HEK293 (cell line): ENCODE results near the gene PLK1.

Source experiments
- CTCF ChIA-PET: fragments of 350-600 bp; formaldehyde crosslinking; extraction: SDS; loops from one replicate; lab custom pipeline; 2021; ENCODE audit warnings: antibody characterized with exemption; lab: Yijun Ruan, JAX
- POLR2A ChIA-PET: fragments of 300-600 bp; formaldehyde crosslinking; extraction: SDS; loops from one replicate; lab custom pipeline; 2020; ENCODE audit warnings: antibody characterized with exemption, inconsistent platforms; lab: Yijun Ruan, JAX
- H3K27ac ChIP-seq: fragments of 200-500 bp; sonication (Bioruptor generic); 2 replicates; pipeline ENCODE4 v1.5.1; 2014; ENCODE audit warnings: low read depth, low read length, control low read depth, inconsistent platforms; ENCODE audit errors: extremely low read depth
- H3K36me3 ChIP-seq, 2 experiments: fragments of 200-500 bp in 1 of 2; sonication (Bioruptor generic) in 1 of 2; 1 replicate in 1 of 2; 2 replicates in 1 of 2; pipeline ENCODE4 v1.5.1; 2014 to 2017; ENCODE audit warnings: inconsistent platforms in 2 of 2, low read length in 2 of 2; ENCODE audit not compliant: control insufficient read depth in 2 of 2, insufficient read depth in 1 of 2
- H3K4me1 ChIP-seq: fragments of 200-500 bp; sonication (Bioruptor generic); 2 replicates; pipeline ENCODE4 v1.5.1; 2014; ENCODE audit warnings: mild to moderate bottlenecking, low read length, inconsistent platforms; ENCODE audit not compliant: control insufficient read depth, insufficient read depth
- H3K4me3 ChIP-seq: 2 replicates; pipeline ENCODE4 v1.5.1; 2011; ENCODE audit warnings: low read depth, mild to moderate bottlenecking, control low read depth, low read length, moderate library complexity
- H3K9me3 ChIP-seq: fragments of 200-500 bp; sonication (Bioruptor generic); 2 replicates; pipeline ENCODE4 v1.5.1; 2014; ENCODE audit warnings: low read depth, low read length, inconsistent platforms; ENCODE audit not compliant: control insufficient read depth, insufficient read depth
- BCL11B ChIP-seq: fragments of 450-650 bp; formaldehyde crosslinking; IDR thresholded peaks from 2 replicates; pipeline ENCODE4 v1.5.1; 2016; ENCODE audit warnings: low read depth, missing biosample characterization, missing genetic modification characterization
- FEZF1 ChIP-seq: fragments of 450-650 bp; formaldehyde crosslinking; IDR thresholded peaks from 2 replicates; pipeline ENCODE4 v1.5.1; 2016; ENCODE audit warnings: missing biosample characterization, missing genetic modification characterization
- KLF9 ChIP-seq: fragments of 450-650 bp; formaldehyde crosslinking; IDR thresholded peaks from 2 replicates; pipeline ENCODE4 v1.5.1; 2016; ENCODE audit warnings: missing biosample characterization, missing genetic modification characterization, low read depth
- SCRT2 ChIP-seq: fragments of 450-650 bp; formaldehyde crosslinking; IDR thresholded peaks from 2 replicates; pipeline ENCODE4 v1.5.1; 2016; ENCODE audit warnings: missing biosample characterization, missing genetic modification characterization
- ZBTB11 ChIP-seq: fragments of 450-650 bp; formaldehyde crosslinking; conservative IDR thresholded peaks from 2 replicates; pipeline ENCODE4 v1.5.1; 2016; ENCODE audit warnings: low read depth, missing biosample characterization, missing genetic modification characterization
- ZBTB20 ChIP-seq: fragments of 450-650 bp; formaldehyde crosslinking; IDR thresholded peaks from 2 replicates; pipeline ENCODE4 v1.5.1; 2016; ENCODE audit warnings: missing biosample characterization, missing genetic modification characterization
- ZIC2 ChIP-seq: fragments of 450-650 bp; formaldehyde crosslinking; IDR thresholded peaks from 2 replicates; pipeline ENCODE4 v1.5.1; 2016; ENCODE audit warnings: missing biosample characterization, missing genetic modification characterization
- ZNF112 ChIP-seq: fragments of 450-650 bp; formaldehyde crosslinking; IDR thresholded peaks from 2 replicates; pipeline ENCODE4 v1.5.0; 2017; ENCODE audit warnings: missing biosample characterization, missing genetic modification characterization
- ZNF133 ChIP-seq: fragments of 450-650 bp; formaldehyde crosslinking; IDR thresholded peaks from 2 replicates; pipeline ENCODE4 v1.5.1; 2016; ENCODE audit warnings: missing biosample characterization, missing genetic modification characterization
- ZNF138 ChIP-seq: fragments of 450-650 bp; formaldehyde crosslinking; IDR thresholded peaks from 2 replicates; pipeline ENCODE4 v1.5.1; 2016; ENCODE audit warnings: missing biosample characterization, missing genetic modification characterization, borderline replicate concordance
- ZNF169 ChIP-seq: fragments of 450-650 bp; formaldehyde crosslinking; IDR thresholded peaks from 2 replicates; pipeline ENCODE4 v1.5.1; 2016; ENCODE audit warnings: missing biosample characterization, missing genetic modification characterization
- ZNF266 ChIP-seq: fragments of 450-650 bp; formaldehyde crosslinking; IDR thresholded peaks from 2 replicates; pipeline ENCODE4 v1.5.1; 2016; ENCODE audit warnings: missing biosample characterization, missing genetic modification characterization, low read depth
- ZNF398 ChIP-seq: fragments of 450-650 bp; formaldehyde crosslinking; IDR thresholded peaks from 2 replicates; pipeline ENCODE4 v1.5.1; 2017; ENCODE audit warnings: missing biosample characterization, missing genetic modification characterization
- ZNF548 ChIP-seq: fragments of 450-650 bp; formaldehyde crosslinking; IDR thresholded peaks from 2 replicates; pipeline ENCODE4 v1.5.1; 2016; ENCODE audit warnings: missing biosample characterization, missing genetic modification characterization
- ZNF596 ChIP-seq: fragments of 450-650 bp; IDR thresholded peaks from 2 replicates; pipeline ENCODE4 v1.5.0; 2018; ENCODE audit warnings: missing biosample characterization, mild to moderate bottlenecking, missing genetic modification characterization, moderate library complexity
- ZNF645 ChIP-seq: fragments of 450-650 bp; formaldehyde crosslinking; IDR thresholded peaks from 2 replicates; pipeline ENCODE4; 2016; ENCODE audit warnings: missing biosample characterization, missing genetic modification characterization
- ZSCAN4 ChIP-seq: fragments of 450-650 bp; formaldehyde crosslinking; IDR thresholded peaks from 2 replicates; pipeline ENCODE4 v1.5.1; 2017; ENCODE audit warnings: missing biosample characterization, missing genetic modification characterization
- ZSCAN5A ChIP-seq: fragments of 450-650 bp; formaldehyde crosslinking; IDR thresholded peaks from 2 replicates; pipeline ENCODE4 v1.5.1; 2016; ENCODE audit warnings: missing biosample characterization, missing genetic modification characterization
- ZXDB ChIP-seq: fragments of 450-650 bp; formaldehyde crosslinking; IDR thresholded peaks from 2 replicates; pipeline ENCODE4 v1.5.1; 2016; ENCODE audit warnings: missing biosample characterization, missing genetic modification characterization
- TF ChIP-seq, protein P1 (sequence below): fragments of 450-650 bp; formaldehyde crosslinking; IDR thresholded peaks from 2 replicates; pipeline ENCODE4 v1.5.1; 2016; ENCODE audit warnings: missing biosample characterization, missing genetic modification characterization, borderline replicate concordance
- TF ChIP-seq, protein P2 (sequence below): fragments of 450-650 bp; formaldehyde crosslinking; IDR thresholded peaks from 2 replicates; pipeline ENCODE4 v1.5.1; 2017; ENCODE audit warnings: missing biosample characterization, missing genetic modification characterization
- TF ChIP-seq, protein P3 (sequence below): fragments of 450-650 bp; formaldehyde crosslinking; IDR thresholded peaks from 2 replicates; pipeline ENCODE4 v1.5.1; 2016; ENCODE audit warnings: missing biosample characterization, missing genetic modification characterization

PLK1 gene

GRCh38 chr16:23666571-23667354 lies 11.9 kb upstream of the PLK1 start (continued):
- TF ChIP-seq ZXDB (tag by site-specific recombination), result no peak
- no peak for TF ChIP-seq FEZF1 (tag by site-specific recombination)
- no peak for TF ChIP-seq SCRT2 (tag by site-specific recombination)
- TF ChIP-seq, protein P1, sequence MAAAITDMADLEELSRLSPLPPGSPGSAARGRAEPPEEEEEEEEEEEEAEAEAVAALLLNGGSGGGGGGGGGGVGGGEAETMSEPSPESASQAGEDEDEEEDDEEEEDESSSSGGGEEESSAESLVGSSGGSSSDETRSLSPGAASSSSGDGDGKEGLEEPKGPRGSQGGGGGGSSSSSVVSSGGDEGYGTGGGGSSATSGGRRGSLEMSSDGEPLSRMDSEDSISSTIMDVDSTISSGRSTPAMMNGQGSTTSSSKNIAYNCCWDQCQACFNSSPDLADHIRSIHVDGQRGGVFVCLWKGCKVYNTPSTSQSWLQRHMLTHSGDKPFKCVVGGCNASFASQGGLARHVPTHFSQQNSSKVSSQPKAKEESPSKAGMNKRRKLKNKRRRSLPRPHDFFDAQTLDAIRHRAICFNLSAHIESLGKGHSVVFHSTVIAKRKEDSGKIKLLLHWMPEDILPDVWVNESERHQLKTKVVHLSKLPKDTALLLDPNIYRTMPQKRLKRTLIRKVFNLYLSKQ (tag by site-specific recombination), result no peak
- TF ChIP-seq, protein P2, sequence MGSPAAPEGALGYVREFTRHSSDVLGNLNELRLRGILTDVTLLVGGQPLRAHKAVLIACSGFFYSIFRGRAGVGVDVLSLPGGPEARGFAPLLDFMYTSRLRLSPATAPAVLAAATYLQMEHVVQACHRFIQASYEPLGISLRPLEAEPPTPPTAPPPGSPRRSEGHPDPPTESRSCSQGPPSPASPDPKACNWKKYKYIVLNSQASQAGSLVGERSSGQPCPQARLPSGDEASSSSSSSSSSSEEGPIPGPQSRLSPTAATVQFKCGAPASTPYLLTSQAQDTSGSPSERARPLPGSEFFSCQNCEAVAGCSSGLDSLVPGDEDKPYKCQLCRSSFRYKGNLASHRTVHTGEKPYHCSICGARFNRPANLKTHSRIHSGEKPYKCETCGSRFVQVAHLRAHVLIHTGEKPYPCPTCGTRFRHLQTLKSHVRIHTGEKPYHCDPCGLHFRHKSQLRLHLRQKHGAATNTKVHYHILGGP (tag by site-specific recombination), result no peak
- no peak for TF ChIP-seq ZBTB20 (tag by site-specific recombination)
- TF ChIP-seq ZBTB11 (tag by site-specific recombination), result no peak
- TF ChIP-seq, all 188 proteins: peak for 0

DNA sequence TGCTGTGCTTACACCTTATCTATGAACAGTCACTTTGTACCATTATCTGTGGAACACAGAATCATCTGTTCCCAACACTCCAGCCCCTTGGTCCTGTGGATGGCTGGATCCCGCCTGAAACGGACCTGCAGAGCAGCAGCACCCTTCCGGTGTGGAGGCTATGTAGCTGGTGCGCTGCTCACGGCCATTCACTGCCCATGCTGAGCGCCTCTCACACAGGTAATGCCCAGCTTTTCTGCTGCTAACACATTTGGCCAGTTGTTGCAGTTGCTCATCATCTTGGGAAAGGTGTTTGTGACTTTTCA lies 11.4 kb upstream of the PLK1 start:
- ChIA-PET CTCF (interaction anchor here (1.0 to 1.4 kb wide), 2 partner anchors 10 to 11 kb away, joined by 3 to 6 read pairs; partner anchors contain the start of gene PLK1), POLR2A (no interaction called here)
- TF ChIP-seq BCL11B (no peak), ZNF596 (tag by site-specific recombination) (no peak), ZNF133 (tag by site-specific recombination) (no peak), ZNF138 (tag by site-specific recombination) (no peak), ZIC2 (no peak), ZSCAN5A (tag by site-specific recombination) (no peak), ZNF112 (no peak), ZSCAN4 (tag by site-specific recombination) (no peak), ZNF266 (tag by site-specific recombination) (no peak), KLF9 (tag by site-specific recombination) (no peak), ZNF169 (no peak), ZNF548 (tag by site-specific recombination) (no peak), ZNF645 (tag by site-specific recombination) (no peak), ZNF398 (tag by site-specific recombination) (no peak)
- TF ChIP-seq, protein P3, sequence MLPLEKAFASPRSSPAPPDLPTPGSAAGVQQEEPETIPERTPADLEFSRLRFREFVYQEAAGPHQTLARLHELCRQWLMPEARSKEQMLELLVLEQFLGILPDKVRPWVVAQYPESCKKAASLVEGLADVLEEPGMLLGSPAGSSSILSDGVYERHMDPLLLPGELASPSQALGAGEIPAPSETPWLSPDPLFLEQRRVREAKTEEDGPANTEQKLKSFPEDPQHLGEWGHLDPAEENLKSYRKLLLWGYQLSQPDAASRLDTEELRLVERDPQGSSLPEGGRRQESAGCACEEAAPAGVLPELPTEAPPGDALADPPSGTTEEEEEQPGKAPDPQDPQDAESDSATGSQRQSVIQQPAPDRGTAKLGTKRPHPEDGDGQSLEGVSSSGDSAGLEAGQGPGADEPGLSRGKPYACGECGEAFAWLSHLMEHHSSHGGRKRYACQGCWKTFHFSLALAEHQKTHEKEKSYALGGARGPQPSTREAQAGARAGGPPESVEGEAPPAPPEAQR, result no peak

More for the DNA sequence above, 11.4 kb upstream of the PLK1 start:
- H3K4me3 ChIP-seq, result no peak overlapping the region
- peaks cover 8 to 96% of the 10 kb centered on the region in 2 experiments; a peak in 2 of 3 replicates for H3K36me3 ChIP-seq
- no peaks in the 10 kb centered on the region for H3K4me1 ChIP-seq
- no peak overlapping the region for H3K27ac ChIP-seq
- no peaks in the 10 kb centered on the region for H3K9me3 ChIP-seq
